ENCODE measurements around the gene CSF1R. TPM values are rescaled to one million over a fixed set of nuclear protein-coding genes. Genes with fewer than 3 reads are reported as not detected.

Gene CSF1R
- total RNA-seq, 1 donor from 2014 or later = not detected

GRCh38 chr5:150121448-150122157 lies 35.2 kb upstream of the CSF1R start:
- DNase-seq (ENCODE audit: extremely low read depth, low read depth, low spot score) = no peak

GRCh38 chr5:150120617-150121447 lies 34.5 kb upstream of the CSF1R start:
- no peak for DNase-seq (ENCODE audit: extremely low read depth, low read depth, low spot score)

GRCh38 chr5:150120062-150120441 lies 33.7 kb upstream of the CSF1R start:
- DNase-seq (ENCODE audit: extremely low read depth, low read depth, low spot score) = no peak

GRCh38 chr5:150119421-150120061 lies 33.2 kb upstream of the CSF1R start:
- DNase-seq (ENCODE audit: extremely low read depth, low read depth, low spot score) = no peak

- no peak for DNase-seq (ENCODE audit: extremely low read depth, low read depth, low spot score)
Observed at GRCh38 chr5:150118561-150119229, 32.3 kb upstream of the CSF1R start.

GRCh38 chr5:150117945-150118560 lies 31.7 kb upstream of the CSF1R start:
- no peak for DNase-seq (ENCODE audit: extremely low read depth, low read depth, low spot score)

- DNase-seq (ENCODE audit: extremely low read depth, low read depth, low spot score) = no peak
Observed at GRCh38 chr5:150116667-150117400, 30.5 kb upstream of the CSF1R start.

GRCh38 chr5:150114773-150115408 lies 28.5 kb upstream of the CSF1R start:
- no peak for DNase-seq (ENCODE audit: extremely low read depth, low read depth, low spot score)

- DNase-seq (ENCODE audit: extremely low read depth, low read depth, low spot score) = no peak
Observed at GRCh38 chr5:150114102-150114641, 27.8 kb upstream of the CSF1R start.

- no peak for DNase-seq (ENCODE audit: extremely low read depth, low read depth, low spot score)
Observed at GRCh38 chr5:150113047-150113744, 26.8 kb upstream of the CSF1R start.

GRCh38 chr5:150112201-150113046 lies 26.1 kb upstream of the CSF1R start:
- no peak for DNase-seq (ENCODE audit: extremely low read depth, low read depth, low spot score)

GRCh38 chr5:150111122-150111521 lies 24.8 kb upstream of the CSF1R start:
- no peak for DNase-seq (ENCODE audit: extremely low read depth, low read depth, low spot score)

- DNase-seq (ENCODE audit: extremely low read depth, low read depth, low spot score) = no peak
Observed at GRCh38 chr5:150109921-150110320, 23.6 kb upstream of the CSF1R start.

- DNase-seq (ENCODE audit: extremely low read depth, low read depth, low spot score) = no peak
Observed at GRCh38 chr5:150108711-150109514, 22.6 kb upstream of the CSF1R start.

GRCh38 chr5:150107909-150108447 lies 21.6 kb upstream of the CSF1R start:
- no peak for DNase-seq (ENCODE audit: extremely low read depth, low read depth, low spot score)

GRCh38 chr5:150106674-150107426 lies 20.5 kb upstream of the CSF1R start:
- no peak for DNase-seq (ENCODE audit: extremely low read depth, low read depth, low spot score)
